Measurements from ENCODE around the gene PRM1. TPM values are rescaled to one million over a fixed set of nuclear protein-coding genes. Genes with fewer than 3 reads are reported as not detected.

The PRM1 gene
- total RNA-seq, 1 experiment from 2014 or later: not detected

- Histone ChIP-seq H2BK15ac (ENCODE audit: low read depth, low read length) (no peak overlapping the region), H3T11ph (ENCODE audit: low read length) (no peak overlapping the region), H2AK5ac (ENCODE audit: insufficient read length, low read length) (no peak overlapping the region), H4K5ac (ENCODE audit: insufficient read length, low read depth, low read length) (no peak overlapping the region), H2BK5ac (ENCODE audit: insufficient read length, low read length) (no peak overlapping the region), H2BK120ac (ENCODE audit: low read depth, low read length, poor library complexity, severe bottlenecking) (no peak overlapping the region), H2BK12ac (ENCODE audit: insufficient read length, low read depth, low read length) (no peak overlapping the region), H4K20me1 (ENCODE audit: control insufficient read depth, insufficient read depth, insufficient read length) (no peaks in the 10 kb centered on the region), H2BK20ac (ENCODE audit: low read depth, low read length, poor library complexity, severe bottlenecking) (no peak overlapping the region), H3K14ac (ENCODE audit: insufficient read depth, low read length) (peak overlapping the region; percentile 89), H3K4ac (ENCODE audit: low read depth, low read length) (no peak overlapping the region), H3K27ac (ENCODE audit: insufficient read length, low read depth, low read length) (no peak overlapping the region), H3K23me2 (ENCODE audit: insufficient read length, low read depth, low read length, poor library complexity, severe bottlenecking) (no peaks in the 10 kb centered on the region), H3K79me1 (ENCODE audit: insufficient read depth, low read depth, low read length, poor library complexity, severe bottlenecking) (no peaks in the 10 kb centered on the region), H3K18ac (ENCODE audit: insufficient read length, low read depth, low read length) (no peak overlapping the region), H2AFZ (ENCODE audit: low read length) (no peak overlapping the region), H4K91ac (ENCODE audit: insufficient read length, low read depth, low read length) (no peak overlapping the region), H3K27me3 (ENCODE audit: insufficient read depth, low read length) (no peaks in the 10 kb centered on the region), H3K9ac (ENCODE audit: extremely low read depth, insufficient read length, low read length) (no peak overlapping the region), H3K79me2 (ENCODE audit: insufficient read depth, low read length) (no peaks in the 10 kb centered on the region), H3K4me1 (ENCODE audit: insufficient read depth, low read length) (peaks cover 3% of the 10 kb centered on the region; the same call in 1 of the 2 replicates), H3K23ac (ENCODE audit: insufficient read length, low read depth, low read length) (no peak overlapping the region), H4K8ac (replicated peaks; ENCODE audit: insufficient read length, low read depth, low read length) (no peak overlapping the region), H3K56ac (ENCODE audit: insufficient read length, low read depth, low read length) (no peak overlapping the region), H3K4me2 (ENCODE audit: insufficient read depth, insufficient read length, low read length) (no peak overlapping the region), H3K9me3 (ENCODE audit: control insufficient read depth, low read depth, low read length) (no peaks in the 10 kb centered on the region)
- peak; percentile 69 for DNase-seq
- peak overlapping the region in 1 of 2 experiments; percentile 44; a peak in 1 of 5 replicates for H3K4me3 Mint-ChIP-seq
- H3K27ac Mint-ChIP-seq: peak overlapping the region in 2 of 3 experiments; percentile 25 to 84; a peak in 1 of 7 replicates
- TF ChIP-seq CTCF (conservative IDR thresholded peaks at IDR 0.05): no peak
- WGBS (ENCODE audit: extremely low coverage, insufficient read length, low lambda C conversion rate): no CpG with 5 or more reads among the region's 19 CpGs
- no peaks in the 10 kb centered on the region for H3K9me3 Mint-ChIP-seq
- no peaks in the 10 kb centered on the region for H3K36me3 Mint-ChIP-seq (ENCODE audit: insufficient read depth in 1 of 3, low read depth in 3 of 3)
- no peaks in the 10 kb centered on the region for H3K27me3 Mint-ChIP-seq (ENCODE audit: low read depth)
- H3K4me1 Mint-ChIP-seq: peaks cover 20 to 23% of the 10 kb centered on the region in 2 experiments
Measured at GRCh38 chr16:11297492-11298142, 16.5 kb upstream of the PRM1 start.

All from H9 (cell line).